Measurements from ENCODE around the gene TMEM156. TPM values are rescaled to one million over a fixed set of nuclear protein-coding genes. Genes with fewer than 3 reads are reported as not detected.

The TMEM156 gene
- total and polyA plus RNA-seq, 2 experiments from 2014 or later, result not detected

DNA sequence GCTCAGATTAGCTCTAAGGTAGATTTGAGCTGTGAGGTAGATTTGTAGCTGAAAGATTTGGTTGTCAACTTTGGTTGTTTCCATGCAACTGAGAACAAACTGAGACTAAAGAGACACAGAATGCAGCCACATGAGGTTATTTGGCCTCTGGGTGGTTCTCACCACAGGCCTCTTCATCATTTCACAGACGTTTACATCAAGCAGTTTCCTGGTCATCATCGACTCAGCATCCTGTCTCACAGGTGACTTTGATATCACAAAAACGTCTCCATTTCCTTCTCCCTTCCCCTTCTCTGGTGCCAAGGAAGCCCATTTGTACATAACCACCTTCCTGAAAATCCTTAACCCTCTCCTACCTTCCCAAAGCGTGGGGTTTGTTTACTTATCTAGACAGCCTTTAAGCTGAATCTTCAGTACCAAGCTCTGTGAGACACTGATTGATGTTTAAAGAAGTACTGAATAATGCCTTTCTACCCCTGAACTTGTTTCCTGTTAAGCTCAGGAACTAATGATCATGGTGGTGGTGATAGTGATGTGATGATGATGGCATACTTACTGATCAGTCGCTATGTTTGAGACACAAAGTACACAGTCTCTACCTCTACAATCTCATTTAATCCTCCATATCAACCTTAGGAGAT is 82.7 kb downstream of the TMEM156 start:
- H3K9me2 ChIP-seq (ENCODE audit: insufficient read depth), result no peaks in the 10 kb centered on the region
- no peak overlapping the region for H3K4me3 ChIP-seq
- no peaks in the 10 kb centered on the region for H3K4me1 ChIP-seq (ENCODE audit: insufficient read depth)
- peaks cover 2% of the 10 kb centered on the region; the same call in 1 of the 3 replicates for H3K4me1 Mint-ChIP-seq
- no peaks in the 10 kb centered on the region for H3K9me3 Mint-ChIP-seq
- H3K36me3 Mint-ChIP-seq (ENCODE audit: low read depth), result no peaks in the 10 kb centered on the region
- no peaks in the 10 kb centered on the region for H3K27me3 ChIP-seq (ENCODE audit: insufficient read depth)
- ATAC-seq, result no peak
- H3F3A ChIP-seq (replicated peaks; ENCODE audit: low read depth), result no peaks in the 10 kb centered on the region
- peak overlapping the region; percentile 28; the same call in 1 of the 2 replicates for H2AFZ ChIP-seq
- no peaks in the 10 kb centered on the region for H3K79me2 ChIP-seq (replicated peaks; ENCODE audit: insufficient read depth)
- no peaks in the 10 kb centered on the region for H3K36me3 ChIP-seq (ENCODE audit: insufficient read depth)
- H3K4me2 ChIP-seq, result no peak overlapping the region
- TF ChIP-seq NANOG (IDR thresholded peaks at IDR 0.05; ENCODE audit: borderline replicate concordance) (no peak), EZH2 (IDR thresholded peaks at IDR 0.05; ENCODE audit: low read depth, unreplicated experiment) (no peak), JUNB (IDR thresholded peaks at IDR 0.05; ENCODE audit: unreplicated experiment) (no peak), POLR2AphosphoS5 (IDR thresholded peaks at IDR 0.05; ENCODE audit: low read depth) (no peak)
- TF ChIP-seq, protein P1, sequence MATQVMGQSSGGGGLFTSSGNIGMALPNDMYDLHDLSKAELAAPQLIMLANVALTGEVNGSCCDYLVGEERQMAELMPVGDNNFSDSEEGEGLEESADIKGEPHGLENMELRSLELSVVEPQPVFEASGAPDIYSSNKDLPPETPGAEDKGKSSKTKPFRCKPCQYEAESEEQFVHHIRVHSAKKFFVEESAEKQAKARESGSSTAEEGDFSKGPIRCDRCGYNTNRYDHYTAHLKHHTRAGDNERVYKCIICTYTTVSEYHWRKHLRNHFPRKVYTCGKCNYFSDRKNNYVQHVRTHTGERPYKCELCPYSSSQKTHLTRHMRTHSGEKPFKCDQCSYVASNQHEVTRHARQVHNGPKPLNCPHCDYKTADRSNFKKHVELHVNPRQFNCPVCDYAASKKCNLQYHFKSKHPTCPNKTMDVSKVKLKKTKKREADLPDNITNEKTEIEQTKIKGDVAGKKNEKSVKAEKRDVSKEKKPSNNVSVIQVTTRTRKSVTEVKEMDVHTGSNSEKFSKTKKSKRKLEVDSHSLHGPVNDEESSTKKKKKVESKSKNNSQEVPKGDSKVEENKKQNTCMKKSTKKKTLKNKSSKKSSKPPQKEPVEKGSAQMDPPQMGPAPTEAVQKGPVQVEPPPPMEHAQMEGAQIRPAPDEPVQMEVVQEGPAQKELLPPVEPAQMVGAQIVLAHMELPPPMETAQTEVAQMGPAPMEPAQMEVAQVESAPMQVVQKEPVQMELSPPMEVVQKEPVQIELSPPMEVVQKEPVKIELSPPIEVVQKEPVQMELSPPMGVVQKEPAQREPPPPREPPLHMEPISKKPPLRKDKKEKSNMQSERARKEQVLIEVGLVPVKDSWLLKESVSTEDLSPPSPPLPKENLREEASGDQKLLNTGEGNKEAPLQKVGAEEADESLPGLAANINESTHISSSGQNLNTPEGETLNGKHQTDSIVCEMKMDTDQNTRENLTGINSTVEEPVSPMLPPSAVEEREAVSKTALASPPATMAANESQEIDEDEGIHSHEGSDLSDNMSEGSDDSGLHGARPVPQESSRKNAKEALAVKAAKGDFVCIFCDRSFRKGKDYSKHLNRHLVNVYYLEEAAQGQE (IDR thresholded peaks at IDR 0.05; ENCODE audit: unreplicated experiment), result no peak
- H3K4me3 Mint-ChIP-seq, result no peak overlapping the region
- H4K20me1 ChIP-seq (replicated peaks; ENCODE audit: insufficient read depth), result 0 out of 2 replicates have a peak, but pooled peaks cover 4% of the 10 kb centered on the region
- H3K27me3 Mint-ChIP-seq (ENCODE audit: insufficient read depth, low read depth, poor library complexity), result peaks cover 2% of the 10 kb centered on the region
- DNase-seq (ENCODE audit: low spot score), result no peak
- no peak overlapping the region for H3K27ac ChIP-seq (ENCODE audit: low read depth)
- no peak overlapping the region for H3K27ac Mint-ChIP-seq

GRCh38 chr4:38948551-38948950 is 83.7 kb downstream of the TMEM156 start:
- Histone ChIP-seq H3K4me2 (no peak overlapping the region), H3K27ac (ENCODE audit: low read depth) (no peak overlapping the region), H3K4me3 (no peak overlapping the region), H3K9me2 (ENCODE audit: insufficient read depth) (no peaks in the 10 kb centered on the region), H3F3A (replicated peaks; ENCODE audit: low read depth) (no peaks in the 10 kb centered on the region), H3K27me3 (ENCODE audit: insufficient read depth) (no peaks in the 10 kb centered on the region), H3K4me1 (ENCODE audit: insufficient read depth) (no peaks in the 10 kb centered on the region), H4K20me1 (replicated peaks; ENCODE audit: insufficient read depth) (0 out of 2 replicates have a peak, but pooled peaks cover 4% of the 10 kb centered on the region), H3K79me2 (replicated peaks; ENCODE audit: insufficient read depth) (no peaks in the 10 kb centered on the region), H2AFZ (no peak overlapping the region), H3K36me3 (ENCODE audit: insufficient read depth) (no peaks in the 10 kb centered on the region)
- no peaks in the 10 kb centered on the region for H3K9me3 Mint-ChIP-seq
- no peaks in the 10 kb centered on the region for H3K36me3 Mint-ChIP-seq (ENCODE audit: low read depth)
- peaks cover 2% of the 10 kb centered on the region; the same call in 1 of the 3 replicates for H3K4me1 Mint-ChIP-seq
- no peak for ATAC-seq
- H3K4me3 Mint-ChIP-seq, result no peak overlapping the region
- peaks cover 2% of the 10 kb centered on the region for H3K27me3 Mint-ChIP-seq (ENCODE audit: insufficient read depth, low read depth, poor library complexity)
- DNase-seq (ENCODE audit: low spot score), result no peak
- no peak overlapping the region; the same call in 1 of the 2 replicates for H3K27ac Mint-ChIP-seq
- TF ChIP-seq NANOG (IDR thresholded peaks at IDR 0.05; ENCODE audit: borderline replicate concordance) (no peak), ETS1 (IDR thresholded peaks at IDR 0.05) (no peak), CREB1 (CRISPR knock-in tag; IDR thresholded peaks at IDR 0.05; ENCODE audit: low read depth) (no peak), ZNF331 (CRISPR knock-in tag; IDR thresholded peaks at IDR 0.05; ENCODE audit: low read depth) (no peak), JUNB (IDR thresholded peaks at IDR 0.05; ENCODE audit: unreplicated experiment) (no peak), POLR2AphosphoS5 (IDR thresholded peaks at IDR 0.05; ENCODE audit: low read depth) (no peak), EZH2 (IDR thresholded peaks at IDR 0.05; ENCODE audit: low read depth, unreplicated experiment) (no peak), EZH2phosphoT487 (IDR thresholded peaks at IDR 0.05; ENCODE audit: unreplicated experiment) (no peak), ZNF114 (CRISPR knock-in tag; IDR thresholded peaks at IDR 0.05) (no peak), STAT1 (IDR thresholded peaks at IDR 0.05; ENCODE audit: unreplicated experiment) (no peak)
- TF ChIP-seq, protein P1 (IDR thresholded peaks at IDR 0.05; ENCODE audit: unreplicated experiment), result no peak
- TF ChIP-seq, protein P2, sequence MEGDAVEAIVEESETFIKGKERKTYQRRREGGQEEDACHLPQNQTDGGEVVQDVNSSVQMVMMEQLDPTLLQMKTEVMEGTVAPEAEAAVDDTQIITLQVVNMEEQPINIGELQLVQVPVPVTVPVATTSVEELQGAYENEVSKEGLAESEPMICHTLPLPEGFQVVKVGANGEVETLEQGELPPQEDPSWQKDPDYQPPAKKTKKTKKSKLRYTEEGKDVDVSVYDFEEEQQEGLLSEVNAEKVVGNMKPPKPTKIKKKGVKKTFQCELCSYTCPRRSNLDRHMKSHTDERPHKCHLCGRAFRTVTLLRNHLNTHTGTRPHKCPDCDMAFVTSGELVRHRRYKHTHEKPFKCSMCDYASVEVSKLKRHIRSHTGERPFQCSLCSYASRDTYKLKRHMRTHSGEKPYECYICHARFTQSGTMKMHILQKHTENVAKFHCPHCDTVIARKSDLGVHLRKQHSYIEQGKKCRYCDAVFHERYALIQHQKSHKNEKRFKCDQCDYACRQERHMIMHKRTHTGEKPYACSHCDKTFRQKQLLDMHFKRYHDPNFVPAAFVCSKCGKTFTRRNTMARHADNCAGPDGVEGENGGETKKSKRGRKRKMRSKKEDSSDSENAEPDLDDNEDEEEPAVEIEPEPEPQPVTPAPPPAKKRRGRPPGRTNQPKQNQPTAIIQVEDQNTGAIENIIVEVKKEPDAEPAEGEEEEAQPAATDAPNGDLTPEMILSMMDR (conservative IDR thresholded peaks at IDR 0.05; ENCODE audit: low read depth in 2 of 2), result no peak
